HEK293T (cell line): ENCODE data around the gene SPATA1.

ENCODE experiments used
- BHLHE40 ChIP-seq: fragments of 450-650 bp; IDR thresholded peaks from 2 replicates; pipeline ENCODE4 v1.6.1; 2016; ENCODE audit warnings: mild to moderate bottlenecking, moderate library complexity, borderline replicate concordance
- ELF4 ChIP-seq: fragments of 450-650 bp; IDR thresholded peaks from 2 replicates; pipeline ENCODE4 v1.6.1; 2017; ENCODE audit warnings: antibody characterized with exemption
- FOXM1 ChIP-seq: fragments of 450-650 bp; IDR thresholded peaks from 2 replicates; pipeline ENCODE4 v1.6.1; 2017; ENCODE audit warnings: mild to moderate bottlenecking, borderline replicate concordance
- HDGF ChIP-seq: fragments of 450-650 bp; IDR thresholded peaks from 2 replicates; pipeline ENCODE4 v1.6.1; 2017; ENCODE audit warnings: antibody characterized with exemption, borderline replicate concordance
- L3MBTL2 ChIP-seq: fragments of 450-650 bp; conservative IDR thresholded peaks from 2 replicates; pipeline ENCODE4 v1.6.1; 2016; ENCODE audit warnings: mild to moderate bottlenecking
- SP1 ChIP-seq: fragments of 450-650 bp; IDR thresholded peaks from 2 replicates; pipeline ENCODE4 v1.6.1; 2017
- SUZ12 ChIP-seq: fragments of 450-650 bp; IDR thresholded peaks from 2 replicates; pipeline ENCODE4 v1.6.1; 2016; ENCODE audit warnings: mild to moderate bottlenecking
- TARDBP ChIP-seq: fragments of 450-650 bp; IDR thresholded peaks from 2 replicates; pipeline ENCODE4 v1.6.1; 2016
- ZNF384 ChIP-seq: fragments of 450-650 bp; IDR thresholded peaks from 2 replicates; pipeline ENCODE4 v1.6.1; 2016

GRCh38 chr1:84550826-84551225, 44.6 kb downstream of the SPATA1 start:
- no peak for TF ChIP-seq FOXM1
- TF ChIP-seq ZNF384: no peak
- no peak for TF ChIP-seq BHLHE40
- TF ChIP-seq ELF4: no peak
- TF ChIP-seq L3MBTL2: no peak
- no peak for TF ChIP-seq SP1
- no peak for TF ChIP-seq TARDBP
- TF ChIP-seq HDGF: no peak
- no peak for TF ChIP-seq SUZ12
